Cardiac muscle cell (in vitro differentiated cells and primary cell): Measurements from ENCODE around the gene OGFOD3. TPM values are rescaled to one million over a fixed set of nuclear protein-coding genes. Genes with fewer than 3 reads are reported as not detected.

Experiments
- DNase-seq, 2 donors: peaks; one replicate each; pipeline versions ENCODE4 v3.0.0 to v3.0.0-alpha.2; 2010 to 2017; ENCODE audit warnings: low read depth in 1 of 2, low spot score in 1 of 2
- H3K27ac ChIP-seq: fragments of 200-600 bp; sonication (generic); 2 replicates; pipeline ENCODE4 v1.5.1; 2016
- H3K27me3 ChIP-seq: fragments of 200-600 bp; sonication (generic); 2 replicates; pipeline ENCODE4 v1.6.0; 2016; ENCODE audit warnings: control low read depth
- H3K36me3 ChIP-seq: fragments of 200-600 bp; sonication (generic); 2 replicates; pipeline ENCODE4 v1.5.1; 2016; ENCODE audit warnings: control low read depth
- H3K4me1 ChIP-seq: fragments of 200-600 bp; sonication (generic); 2 replicates; pipeline ENCODE4 v1.8.1; 2017; ENCODE audit warnings: low read depth, mild to moderate bottlenecking, mixed run types
- H3K4me3 ChIP-seq: fragments of 200-600 bp; sonication (generic); 2 replicates; pipeline ENCODE4 v1.5.1; 2016; ENCODE audit warnings: mild to moderate bottlenecking
- H3K9me3 ChIP-seq: fragments of 200-600 bp; sonication (generic); 2 replicates; pipeline ENCODE4 v1.5.1; 2017; ENCODE audit warnings: low read depth, mild to moderate bottlenecking, control low read depth
- polyA plus RNA-seq: library from polyadenylated mRNA; unstranded; fragments of >200 nt; fragmentation: Nextera tagmentation; extraction: Ambion mirVana; gene quantifications from 2 replicates; pipeline ENCODE4 v1.2.1, GENCODE V29; 2016
- total RNA-seq: library from RNA; depleted of rRNA; stranded (reverse); fragments of >200 nt; gene quantifications from 2 replicates; pipeline ENCODE4 v1.2.3, GENCODE V29; 2016
- TF ChIP-seq, protein P1 (sequence below): IDR thresholded peaks from 2 replicates; pipeline ENCODE4 v1.5.1; 2012; ENCODE audit warnings: low read depth, mild to moderate bottlenecking, low read length

The OGFOD3 gene
- total and polyA plus RNA-seq, 2 experiments from 2014 or later = 26.1 to 45.2 TPM

DNA sequence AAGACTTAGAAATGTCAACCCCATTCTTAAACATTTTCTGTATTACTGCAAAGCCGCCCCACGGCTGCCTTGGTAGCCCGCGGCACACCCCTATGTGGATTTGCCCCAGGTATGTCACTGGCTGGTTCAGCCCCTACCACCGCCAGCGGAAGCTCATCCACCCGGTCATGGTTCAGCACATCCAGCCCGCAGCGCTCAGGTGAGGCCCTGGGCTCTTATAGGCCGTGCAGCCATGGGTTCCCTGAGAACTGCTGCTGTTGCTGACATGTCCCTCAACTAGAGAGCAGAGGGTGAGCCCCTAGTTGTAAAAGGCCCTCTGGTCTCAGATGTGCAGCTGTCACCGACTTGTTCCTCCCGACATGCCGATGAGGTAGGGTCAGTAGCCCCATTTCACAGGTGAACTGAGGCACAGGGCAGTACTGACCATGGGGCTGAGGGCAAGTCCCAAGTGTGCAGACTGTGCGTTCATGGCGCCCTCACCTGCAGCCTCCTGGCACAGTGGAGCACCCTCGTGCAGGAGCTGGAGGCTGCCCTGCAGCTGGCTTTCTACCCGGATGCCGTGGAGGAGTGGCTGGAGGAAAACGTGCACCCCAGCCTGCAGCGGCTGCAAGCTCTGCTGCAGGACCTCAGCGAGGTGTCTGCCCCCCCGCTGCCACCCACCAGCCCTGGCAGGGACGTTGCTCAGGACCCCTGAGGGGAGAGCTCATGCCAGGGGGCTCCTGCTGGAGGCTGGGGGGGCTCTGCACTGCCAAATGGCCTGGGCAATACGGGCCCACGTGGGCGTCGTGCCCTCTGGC lies 23.5 kb upstream of the OGFOD3 start:
- H3K4me1 ChIP-seq = no peaks in the 10 kb centered on the region
- no peaks in the 10 kb centered on the region for H3K9me3 ChIP-seq
- TF ChIP-seq, protein P1, sequence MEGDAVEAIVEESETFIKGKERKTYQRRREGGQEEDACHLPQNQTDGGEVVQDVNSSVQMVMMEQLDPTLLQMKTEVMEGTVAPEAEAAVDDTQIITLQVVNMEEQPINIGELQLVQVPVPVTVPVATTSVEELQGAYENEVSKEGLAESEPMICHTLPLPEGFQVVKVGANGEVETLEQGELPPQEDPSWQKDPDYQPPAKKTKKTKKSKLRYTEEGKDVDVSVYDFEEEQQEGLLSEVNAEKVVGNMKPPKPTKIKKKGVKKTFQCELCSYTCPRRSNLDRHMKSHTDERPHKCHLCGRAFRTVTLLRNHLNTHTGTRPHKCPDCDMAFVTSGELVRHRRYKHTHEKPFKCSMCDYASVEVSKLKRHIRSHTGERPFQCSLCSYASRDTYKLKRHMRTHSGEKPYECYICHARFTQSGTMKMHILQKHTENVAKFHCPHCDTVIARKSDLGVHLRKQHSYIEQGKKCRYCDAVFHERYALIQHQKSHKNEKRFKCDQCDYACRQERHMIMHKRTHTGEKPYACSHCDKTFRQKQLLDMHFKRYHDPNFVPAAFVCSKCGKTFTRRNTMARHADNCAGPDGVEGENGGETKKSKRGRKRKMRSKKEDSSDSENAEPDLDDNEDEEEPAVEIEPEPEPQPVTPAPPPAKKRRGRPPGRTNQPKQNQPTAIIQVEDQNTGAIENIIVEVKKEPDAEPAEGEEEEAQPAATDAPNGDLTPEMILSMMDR = no peak
- no peak overlapping the region for H3K4me3 ChIP-seq
- no peak overlapping the region for H3K27ac ChIP-seq
- no peaks in the 10 kb centered on the region for H3K36me3 ChIP-seq
- no peak for DNase-seq
- H3K27me3 ChIP-seq = no peaks in the 10 kb centered on the region

DNA sequence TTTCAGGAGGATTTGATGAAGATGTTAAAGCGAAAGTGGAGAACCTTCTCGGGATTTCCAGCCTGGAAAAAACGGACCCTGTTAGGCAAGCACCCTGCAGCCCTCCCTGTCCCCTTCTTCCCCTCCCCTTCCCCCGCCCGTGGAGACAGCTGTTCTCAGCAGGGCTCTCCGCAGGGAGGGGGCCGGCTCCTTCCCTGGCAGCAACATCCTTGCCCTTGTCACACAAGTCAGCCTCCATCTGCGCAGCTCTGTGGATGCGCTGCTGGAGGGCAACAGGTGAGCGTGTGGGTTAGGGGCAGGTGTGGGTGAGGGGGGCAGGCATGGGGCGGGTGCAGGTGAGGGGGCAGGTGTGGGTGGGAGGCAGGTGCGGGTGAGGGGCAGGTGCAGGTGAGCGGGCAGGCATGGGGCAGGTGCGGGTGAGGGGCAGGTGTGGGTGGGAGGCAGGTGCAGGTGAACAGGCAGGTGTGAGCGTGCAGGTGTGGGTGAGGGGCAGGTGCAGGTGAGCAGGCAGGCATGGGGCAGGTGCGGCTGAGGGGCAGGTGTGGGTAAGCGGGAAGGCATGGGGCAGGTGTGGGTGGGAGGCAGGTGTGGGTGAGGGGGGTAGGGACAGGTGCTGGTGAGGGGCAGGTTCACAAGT lies 22.7 kb upstream of the OGFOD3 start:
- H3K36me3 ChIP-seq = no peaks in the 10 kb centered on the region
- no peak overlapping the region for H3K4me3 ChIP-seq
- H3K27me3 ChIP-seq = no peaks in the 10 kb centered on the region
- H3K27ac ChIP-seq = no peak overlapping the region
- no peaks in the 10 kb centered on the region for H3K4me1 ChIP-seq
- TF ChIP-seq, protein P1 = no peak
- no peaks in the 10 kb centered on the region for H3K9me3 ChIP-seq
- peak in 1 of 2 donors; percentile 49 for DNase-seq

DNA sequence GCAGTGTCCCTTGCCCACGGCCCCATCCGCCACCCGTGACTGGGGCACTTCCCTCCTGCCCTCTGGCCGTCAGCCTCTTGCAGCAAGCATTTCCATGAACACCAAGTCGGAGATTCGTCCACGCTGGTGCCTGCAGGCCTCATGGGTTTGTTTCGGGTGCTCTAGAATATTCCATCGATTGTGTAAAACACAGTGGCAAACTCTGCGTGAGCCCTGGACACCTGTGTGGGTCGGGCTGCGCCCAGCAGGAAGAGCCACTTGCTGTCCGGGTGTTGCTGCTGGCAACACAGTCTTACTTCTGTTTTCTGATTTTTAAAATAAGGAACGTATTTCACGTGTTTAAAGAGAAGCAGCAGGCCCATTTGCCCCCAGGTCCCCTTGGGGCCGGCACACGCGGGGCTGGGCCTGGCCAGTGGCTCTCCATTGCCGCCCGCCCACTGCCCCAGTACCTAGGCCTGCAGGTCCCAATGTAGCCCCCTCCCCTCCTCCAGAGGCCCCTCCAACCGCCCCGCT lies 22.1 kb upstream of the OGFOD3 start:
- TF ChIP-seq, protein P1 = no peak
- H3K9me3 ChIP-seq = no peaks in the 10 kb centered on the region
- H3K27me3 ChIP-seq = no peaks in the 10 kb centered on the region
- no peak overlapping the region for H3K4me3 ChIP-seq
- no peaks in the 10 kb centered on the region for H3K4me1 ChIP-seq
- no peak overlapping the region for H3K27ac ChIP-seq
- H3K36me3 ChIP-seq = no peaks in the 10 kb centered on the region
- DNase-seq = no peak

DNA sequence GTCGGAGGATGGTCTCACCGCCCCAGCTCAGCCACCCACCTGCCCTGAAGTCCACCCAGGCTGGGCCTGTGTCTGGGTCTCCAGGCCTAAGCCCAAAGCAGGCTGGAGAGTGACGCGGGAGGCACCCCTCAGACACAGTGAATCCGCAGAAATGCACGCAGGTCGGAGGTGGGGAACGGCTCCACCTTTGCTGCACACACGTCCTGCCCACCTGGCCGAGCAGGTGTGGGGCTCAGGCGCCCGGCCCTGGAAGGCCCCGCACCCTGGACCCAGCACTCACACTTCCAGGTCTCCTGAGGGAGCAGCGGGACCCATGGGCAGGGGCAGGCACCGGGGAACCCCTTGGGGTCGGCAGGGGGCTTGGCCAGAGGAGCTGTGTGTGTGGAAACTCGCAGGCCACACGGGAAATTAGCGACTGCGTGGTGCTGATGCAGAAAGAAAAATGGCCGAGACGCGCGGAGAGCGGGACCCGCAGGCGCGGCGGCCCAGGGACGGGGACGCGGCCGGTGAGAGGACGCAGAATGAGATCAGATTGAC lies 21.5 kb upstream of the OGFOD3 start:
- TF ChIP-seq, protein P1 = no peak
- Histone ChIP-seq H3K36me3 (no peaks in the 10 kb centered on the region), H3K9me3 (no peaks in the 10 kb centered on the region), H3K27ac (no peak overlapping the region), H3K4me3 (no peak overlapping the region), H3K27me3 (no peaks in the 10 kb centered on the region), H3K4me1 (no peaks in the 10 kb centered on the region)
- no peak for DNase-seq

DNA sequence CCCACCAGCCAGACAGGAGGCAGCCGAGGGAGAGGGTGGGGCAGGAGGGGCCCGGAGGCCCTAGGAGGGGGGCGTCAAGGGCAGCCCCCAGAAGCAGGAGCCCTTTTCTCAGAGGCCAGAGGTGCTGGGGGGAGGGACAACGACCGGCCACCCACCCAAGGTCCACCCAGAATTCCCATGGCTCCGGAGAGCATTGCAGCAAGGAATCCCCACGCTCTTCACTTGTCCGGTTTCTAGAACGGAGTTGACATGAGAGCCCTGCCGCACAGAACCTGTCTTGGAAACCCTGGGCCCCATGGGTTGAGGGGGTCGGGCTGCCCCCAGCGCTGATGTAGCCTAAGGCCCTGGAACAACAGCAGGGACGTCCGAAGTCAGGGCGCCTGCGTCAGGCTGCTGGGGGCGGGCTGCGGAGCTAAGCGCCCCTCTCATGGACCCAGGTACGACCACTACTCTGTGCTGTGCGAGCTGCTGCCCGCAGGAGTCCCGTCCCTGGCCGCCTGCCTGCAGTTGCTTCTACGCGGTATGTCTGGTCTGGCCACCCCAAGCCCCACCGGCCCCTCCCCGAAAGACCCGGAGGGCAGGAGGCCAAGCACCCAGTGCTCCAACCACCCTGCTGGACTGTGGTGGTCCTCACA lies 20.9 kb upstream of the OGFOD3 start:
- TF ChIP-seq, protein P1 = no peak
- Histone ChIP-seq H3K27me3 (no peaks in the 10 kb centered on the region), H3K9me3 (no peaks in the 10 kb centered on the region), H3K4me1 (no peaks in the 10 kb centered on the region), H3K36me3 (no peaks in the 10 kb centered on the region), H3K4me3 (no peak overlapping the region), H3K27ac (no peak overlapping the region)
- no peak for DNase-seq
